ENCODE results near the gene SLC25A34.
A peak's percentile ranks its signal among the peaks of the same experiment; 100 is the strongest.

Gene SLC25A34

DNA sequence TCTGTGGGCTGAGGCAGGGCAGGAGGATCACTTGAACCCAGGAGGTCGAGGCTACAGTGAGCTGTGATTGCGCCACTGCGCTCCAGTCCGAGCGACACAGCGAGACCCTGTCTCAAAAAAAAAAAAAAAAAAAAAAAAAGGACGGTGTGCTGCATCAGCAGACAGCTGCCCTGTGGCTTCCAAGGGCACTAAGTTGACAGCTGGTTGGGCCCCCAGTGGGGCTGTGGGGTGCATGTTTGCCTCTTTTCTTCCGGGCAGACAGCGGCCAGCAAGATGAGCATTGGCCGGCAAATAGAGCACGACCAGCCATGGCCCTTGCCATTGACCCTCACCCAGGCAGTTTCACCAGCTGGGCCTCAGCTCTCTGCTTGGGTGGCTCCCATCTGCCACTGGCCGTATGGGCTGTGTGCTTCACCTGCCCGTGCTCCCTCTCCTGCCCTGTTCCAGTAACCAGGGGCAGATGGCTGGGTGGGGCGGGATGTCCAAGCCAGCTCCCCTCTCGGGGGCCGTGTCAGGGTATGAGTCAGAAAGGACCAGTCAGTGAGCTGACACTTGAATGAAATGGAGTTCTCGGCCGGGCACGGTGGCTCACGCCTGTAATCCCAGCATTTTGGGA is 12.3 kb upstream of the SLC25A34 start:
- Mint-ChIP-seq H3K9me3 (no peaks in the 10 kb centered on the region), H3K4me3 (no peak overlapping the region), H3K4me1 (no peaks in the 10 kb centered on the region), H3K27ac (no peak overlapping the region), H3K27me3 (no peaks in the 10 kb centered on the region), H3K36me3 (ENCODE audit: low read depth) (peaks cover 11% of the 10 kb centered on the region)
- no peak for DNase-seq
- no peak for ATAC-seq

DNA sequence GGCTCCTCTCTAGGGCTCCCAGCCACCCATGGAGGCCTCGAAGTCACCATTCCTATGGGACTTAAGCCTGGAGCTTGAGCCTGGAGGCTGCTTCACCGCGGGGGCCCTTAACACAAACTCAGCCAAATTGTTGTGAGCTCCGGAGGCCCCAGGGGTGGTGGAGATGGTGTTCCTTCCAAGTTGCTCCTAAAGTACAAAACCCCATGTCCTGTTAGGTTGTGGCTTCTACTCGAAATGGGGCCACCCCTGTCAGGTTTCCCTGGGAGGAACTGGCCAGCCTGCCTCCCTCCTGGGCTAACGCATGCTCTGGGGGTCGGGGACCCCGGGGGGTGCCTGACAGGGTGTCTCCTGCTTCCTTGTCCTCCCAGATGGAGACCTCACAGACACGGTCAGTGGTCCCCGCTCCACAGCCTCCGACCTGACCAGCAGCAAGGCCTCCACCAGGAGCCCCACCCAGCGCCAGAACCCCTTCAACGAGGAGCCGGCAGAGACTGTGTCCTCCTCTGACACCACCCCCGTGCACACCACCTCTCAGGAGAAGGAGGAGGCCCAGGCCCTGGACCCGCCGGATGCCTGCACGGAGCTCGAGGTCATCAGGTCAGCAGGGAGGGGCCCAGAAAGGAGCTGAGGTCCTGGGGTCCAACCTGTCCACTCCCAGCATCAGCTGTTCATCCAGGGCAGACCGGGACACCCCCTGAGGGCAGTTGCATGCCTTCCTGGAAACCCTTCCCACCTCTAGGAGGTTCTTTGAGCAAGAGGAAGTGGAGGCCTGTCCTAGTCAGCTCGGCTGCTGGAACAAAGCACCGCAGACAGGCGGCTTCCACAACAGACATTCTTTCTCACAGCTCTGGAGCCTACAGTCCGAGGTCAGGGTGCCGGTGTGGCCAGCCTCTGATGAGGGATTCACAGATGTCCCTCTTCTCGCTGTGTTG is 10.8 kb upstream of the SLC25A34 start:
- ATAC-seq (no peak), DNase-seq (no peak)
- Mint-ChIP-seq H3K4me1 (no peaks in the 10 kb centered on the region), H3K27ac (no peak overlapping the region), H3K9me3 (no peaks in the 10 kb centered on the region), H3K27me3 (no peaks in the 10 kb centered on the region), H3K36me3 (ENCODE audit: low read depth) (peaks cover 7% of the 10 kb centered on the region), H3K4me3 (no peak overlapping the region)

DNA sequence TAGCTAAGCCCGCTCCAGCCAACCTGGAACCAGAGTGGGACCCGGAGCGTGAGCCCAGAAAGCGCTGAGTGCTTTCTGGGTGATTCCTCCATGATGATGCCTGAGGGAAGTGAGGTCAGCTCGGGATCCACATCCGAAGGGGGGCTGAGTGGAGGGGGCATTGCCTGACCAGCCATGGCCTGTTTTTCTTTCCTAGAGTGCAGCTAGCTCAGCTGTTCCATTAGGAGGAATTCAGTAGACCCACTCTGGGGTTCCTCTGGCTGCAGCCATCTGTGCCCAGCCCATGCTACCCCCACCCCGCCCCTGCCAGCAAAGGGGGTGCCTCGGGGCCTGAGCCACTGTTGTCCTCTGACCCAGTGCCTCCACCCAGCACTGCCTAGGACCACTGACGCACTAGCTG is 9.6 kb upstream of the SLC25A34 start:
- no peaks in the 10 kb centered on the region for H3K9me3 Mint-ChIP-seq
- H3K27ac Mint-ChIP-seq = no peak overlapping the region
- H3K36me3 Mint-ChIP-seq (ENCODE audit: low read depth) = peaks cover 3% of the 10 kb centered on the region
- no peaks in the 10 kb centered on the region for H3K27me3 Mint-ChIP-seq
- DNase-seq (no peak), ATAC-seq (no peak)
- no peak overlapping the region for H3K4me3 Mint-ChIP-seq
- H3K4me1 Mint-ChIP-seq = no peaks in the 10 kb centered on the region

DNA sequence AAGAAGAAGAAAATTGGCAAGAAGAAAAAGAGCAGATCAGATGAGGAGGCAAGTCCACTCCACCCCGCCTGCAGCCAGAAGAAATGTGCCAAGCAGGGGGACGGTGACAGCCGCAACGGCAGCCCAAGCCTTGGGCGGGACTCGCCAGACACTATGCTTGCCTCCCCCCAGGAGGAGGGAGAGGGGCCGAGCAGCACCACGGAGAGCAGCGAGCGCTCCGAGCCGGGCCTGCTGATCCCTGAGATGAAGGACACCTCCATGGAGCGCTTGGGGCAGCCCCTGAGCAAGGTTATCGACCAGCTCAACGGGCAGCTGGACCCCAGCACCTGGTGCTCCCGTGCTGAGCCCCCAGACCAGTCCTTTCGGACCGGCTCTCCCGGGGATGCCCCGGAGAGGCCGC is 9.0 kb upstream of the SLC25A34 start:
- no peak for DNase-seq
- Mint-ChIP-seq H3K9me3 (no peaks in the 10 kb centered on the region), H3K4me3 (no peak overlapping the region), H3K27ac (peak overlapping the region; percentile 47), H3K36me3 (ENCODE audit: low read depth) (peaks cover 3% of the 10 kb centered on the region), H3K4me1 (no peaks in the 10 kb centered on the region), H3K27me3 (no peaks in the 10 kb centered on the region)
- no peak for ATAC-seq

DNA sequence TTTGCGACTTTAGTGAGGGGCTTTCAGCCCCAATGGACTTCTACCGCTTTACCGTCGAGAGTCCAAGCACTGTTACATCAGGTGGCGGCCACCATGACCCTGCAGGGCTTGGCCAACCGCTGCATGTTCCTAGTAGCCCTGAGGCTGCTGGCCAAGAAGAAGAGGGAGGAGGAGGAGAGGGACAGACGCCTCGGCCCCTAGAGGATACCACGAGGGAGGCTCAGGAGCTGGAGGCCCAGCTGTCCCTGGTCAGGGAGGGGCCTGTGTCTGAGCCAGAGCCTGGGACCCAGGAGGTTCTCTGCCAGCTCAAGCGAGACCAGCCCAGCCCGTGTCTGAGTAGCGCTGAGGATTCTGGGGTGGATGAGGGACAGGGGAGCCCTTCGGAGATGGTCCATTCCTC is 8.6 kb upstream of the SLC25A34 start:
- H3K4me1 Mint-ChIP-seq = no peaks in the 10 kb centered on the region
- ATAC-seq (no peak), DNase-seq (no peak)
- H3K27ac Mint-ChIP-seq = peak overlapping the region; percentile 47
- peaks cover 3% of the 10 kb centered on the region for H3K36me3 Mint-ChIP-seq (ENCODE audit: low read depth)
- H3K27me3 Mint-ChIP-seq = no peaks in the 10 kb centered on the region
- no peaks in the 10 kb centered on the region for H3K9me3 Mint-ChIP-seq
- no peak overlapping the region for H3K4me3 Mint-ChIP-seq

DNA sequence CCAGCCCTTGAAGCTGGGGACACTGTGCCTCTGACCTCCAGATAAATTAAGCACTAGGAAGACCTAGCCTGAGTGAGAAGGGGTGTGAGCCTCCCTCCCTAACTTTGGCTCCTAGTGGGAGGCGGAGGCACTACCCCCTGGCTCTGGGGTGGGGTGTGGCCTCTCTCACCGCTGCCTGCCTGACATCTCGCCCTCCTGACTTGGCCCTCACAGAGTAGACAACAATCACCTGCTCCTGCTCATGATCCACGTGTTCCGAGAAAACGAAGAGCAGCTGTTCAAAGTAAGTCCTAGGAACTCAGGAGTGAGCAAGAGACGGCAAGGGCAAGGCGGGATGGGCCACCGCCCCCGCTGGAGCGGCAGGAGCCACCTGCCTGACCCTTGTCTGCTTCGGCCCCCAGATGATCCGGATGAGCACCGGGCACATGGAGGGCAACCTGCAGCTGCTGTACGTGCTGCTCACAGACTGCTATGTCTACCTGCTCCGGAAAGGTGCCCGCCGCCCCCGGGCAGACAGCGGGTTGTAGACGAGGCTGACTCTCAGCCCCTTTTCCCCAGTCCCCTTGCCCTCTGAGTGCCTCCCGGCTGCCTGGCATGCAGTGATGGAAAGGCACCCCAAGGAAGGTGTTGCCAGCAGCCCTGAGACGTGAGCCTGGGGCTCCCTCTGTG is 8.1 kb upstream of the SLC25A34 start:
- no peak for ATAC-seq
- Mint-ChIP-seq H3K4me3 (no peak overlapping the region), H3K9me3 (no peaks in the 10 kb centered on the region), H3K27ac (no peak overlapping the region), H3K27me3 (no peaks in the 10 kb centered on the region), H3K36me3 (ENCODE audit: low read depth) (peaks cover 1% of the 10 kb centered on the region), H3K4me1 (no peaks in the 10 kb centered on the region)
- DNase-seq = no peak

DNA sequence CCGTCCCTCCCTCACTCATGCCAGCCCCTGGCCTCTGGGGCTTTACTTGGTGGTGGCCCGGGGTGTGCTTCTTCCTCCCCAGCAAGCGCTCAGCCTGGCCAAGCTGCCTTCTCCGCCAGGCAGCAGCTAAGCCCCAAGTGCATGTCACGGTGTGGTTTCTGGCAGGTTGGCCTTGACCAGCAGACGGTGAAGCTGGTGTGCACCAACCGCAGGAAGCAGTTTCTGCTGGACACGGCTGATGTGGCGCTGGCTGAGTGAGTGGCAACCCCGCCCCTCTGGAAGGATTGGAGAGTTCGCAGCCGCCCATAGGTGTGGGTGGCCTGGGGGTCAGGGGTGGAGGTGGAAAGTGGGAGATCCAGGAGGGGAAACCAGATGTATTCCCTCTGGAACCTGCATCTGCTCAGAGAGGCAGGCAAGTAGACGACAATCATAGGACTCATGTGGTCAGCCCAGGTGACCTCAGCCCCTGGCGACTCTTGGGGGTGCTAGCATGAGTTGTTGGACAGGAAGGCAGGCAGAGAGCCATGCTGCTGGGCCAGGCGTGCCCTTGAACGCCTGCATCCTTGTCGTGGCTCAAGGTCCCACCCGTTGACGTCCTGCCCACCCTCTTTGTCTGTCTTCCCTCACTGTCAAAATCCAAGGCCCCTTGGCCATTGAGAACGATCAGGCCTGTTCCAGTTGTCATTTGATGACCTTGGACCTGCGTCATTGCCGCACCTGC is 7.0 kb upstream of the SLC25A34 start:
- Mint-ChIP-seq H3K27me3 (no peaks in the 10 kb centered on the region), H3K9me3 (no peaks in the 10 kb centered on the region), H3K27ac (no peak overlapping the region), H3K36me3 (ENCODE audit: low read depth) (peaks cover 3% of the 10 kb centered on the region), H3K4me3 (no peak overlapping the region), H3K4me1 (no peaks in the 10 kb centered on the region)
- ATAC-seq = no peak
- DNase-seq = no peak

DNA sequence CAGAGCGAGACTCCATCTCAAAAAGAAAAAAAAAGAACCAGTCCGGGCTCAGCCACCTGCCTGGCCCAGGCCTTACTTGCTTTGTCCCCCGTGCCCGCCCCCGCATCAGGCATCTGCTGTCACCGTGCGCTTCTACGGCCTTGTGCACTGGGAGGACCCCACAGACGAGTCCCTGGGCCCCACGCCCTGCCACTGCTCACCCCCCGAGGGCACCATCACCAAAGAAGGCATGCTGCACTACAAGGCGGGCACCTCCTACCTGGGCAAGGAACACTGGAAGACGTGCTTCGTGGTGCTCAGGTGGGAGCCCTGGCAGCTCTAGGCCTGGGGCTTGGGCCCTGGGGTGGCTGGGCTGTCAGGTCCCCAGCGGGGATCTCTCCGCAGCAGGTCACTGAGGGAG is 5.6 kb upstream of the SLC25A34 start:
- Mint-ChIP-seq H3K9me3 (no peaks in the 10 kb centered on the region), H3K4me3 (no peak overlapping the region), H3K27me3 (no peaks in the 10 kb centered on the region), H3K27ac (no peak overlapping the region), H3K4me1 (no peaks in the 10 kb centered on the region), H3K36me3 (ENCODE audit: low read depth) (peaks cover 3% of the 10 kb centered on the region)
- DNase-seq = no peak
- ATAC-seq = no peak

DNA sequence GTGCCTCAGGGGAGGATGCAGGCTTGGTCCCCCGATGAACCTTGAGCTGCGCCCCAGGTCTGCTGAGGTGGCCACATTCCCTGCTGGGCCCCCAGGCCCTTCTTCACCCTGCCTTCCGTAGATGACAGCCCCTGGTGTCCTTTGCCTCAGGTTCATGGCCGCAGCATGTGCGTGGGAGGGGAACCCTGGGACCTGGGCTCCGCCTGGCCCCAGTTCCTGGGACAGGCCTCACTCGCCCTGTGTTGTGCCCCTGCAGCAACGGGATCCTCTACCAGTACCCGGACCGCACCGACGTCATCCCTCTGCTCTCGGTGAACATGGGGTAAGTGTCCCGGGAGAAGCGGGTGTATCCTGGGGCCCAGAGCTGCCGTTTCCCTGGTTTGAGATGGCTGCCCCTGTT is 5.1 kb upstream of the SLC25A34 start:
- no peak overlapping the region for H3K27ac Mint-ChIP-seq
- no peak overlapping the region for H3K4me3 Mint-ChIP-seq
- H3K9me3 Mint-ChIP-seq = no peaks in the 10 kb centered on the region
- H3K4me1 Mint-ChIP-seq = no peaks in the 10 kb centered on the region
- no peak for ATAC-seq
- DNase-seq = no peak
- H3K36me3 Mint-ChIP-seq (ENCODE audit: low read depth) = peaks cover 3% of the 10 kb centered on the region
- H3K27me3 Mint-ChIP-seq = no peaks in the 10 kb centered on the region

DNA sequence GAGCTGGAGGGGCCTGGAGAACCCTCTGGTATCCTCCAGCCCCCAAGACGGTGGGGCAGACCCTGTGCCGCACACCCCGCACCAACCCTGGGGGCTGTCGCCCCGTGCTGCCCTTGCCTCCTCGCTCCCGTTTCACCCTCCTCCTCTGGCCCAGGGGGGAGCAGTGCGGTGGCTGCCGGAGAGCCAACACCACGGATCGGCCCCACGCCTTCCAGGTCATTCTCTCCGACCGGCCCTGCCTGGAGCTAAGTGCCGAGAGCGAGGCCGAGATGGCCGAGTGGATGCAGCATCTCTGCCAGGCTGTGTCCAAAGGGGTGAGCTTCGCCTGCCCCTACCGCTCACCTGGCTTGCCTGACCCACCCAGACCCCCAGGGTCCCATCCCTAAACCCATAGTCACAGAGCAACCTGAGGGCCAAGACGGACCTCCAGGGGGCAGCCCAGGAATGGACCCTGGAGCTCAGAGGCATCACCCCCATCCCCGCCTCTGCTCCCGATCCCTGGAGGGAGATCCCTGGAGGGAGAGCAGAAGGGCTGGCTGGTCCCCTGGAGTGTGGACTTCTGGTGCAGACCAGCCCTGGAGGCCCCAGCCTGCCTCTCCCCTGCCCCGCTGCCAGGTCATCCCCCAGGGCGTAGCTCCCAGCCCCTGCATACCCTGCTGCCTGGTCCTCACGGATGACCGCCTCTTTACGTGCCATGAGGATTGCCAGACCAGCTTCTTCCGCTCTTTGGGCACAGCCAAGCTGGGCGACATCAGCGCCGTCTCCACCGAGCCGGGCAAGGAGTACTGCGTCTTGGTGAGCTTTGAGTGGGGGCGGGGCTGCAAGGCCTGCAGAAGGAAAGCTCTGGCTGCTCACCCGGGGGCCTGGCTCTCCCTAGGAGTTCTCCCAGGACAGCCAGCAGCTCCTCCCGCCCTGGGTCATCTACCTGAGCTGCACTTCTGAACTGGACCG is 4.0 kb upstream of the SLC25A34 start:
- Mint-ChIP-seq H3K4me3 (no peak overlapping the region), H3K4me1 (no peaks in the 10 kb centered on the region), H3K27me3 (no peaks in the 10 kb centered on the region), H3K9me3 (no peaks in the 10 kb centered on the region), H3K27ac (no peak overlapping the region), H3K36me3 (ENCODE audit: low read depth) (peaks cover 2% of the 10 kb centered on the region)
- DNase-seq (no peak), ATAC-seq (no peak)

DNA sequence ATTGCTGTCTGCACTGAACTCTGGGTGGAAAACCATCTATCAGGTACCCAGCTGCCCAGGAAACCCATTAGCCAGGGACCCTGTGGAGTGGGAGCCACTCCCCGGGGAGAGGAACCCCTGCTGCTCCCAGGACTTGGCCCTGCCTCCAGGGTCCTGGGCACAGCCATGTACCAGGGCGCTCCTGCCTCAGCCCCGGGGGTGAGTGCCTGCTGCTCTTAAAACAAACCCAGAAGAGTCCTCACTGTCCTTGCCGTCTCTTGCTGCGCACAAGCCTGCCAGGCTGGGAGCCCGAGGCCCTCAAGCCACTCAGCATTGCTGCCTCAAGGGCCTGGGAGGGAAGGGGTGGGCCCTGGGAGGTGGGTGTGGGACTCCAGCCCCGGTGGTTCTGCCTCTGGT is 3.4 kb upstream of the SLC25A34 start:
- H3K9me3 Mint-ChIP-seq = no peaks in the 10 kb centered on the region
- H3K27ac Mint-ChIP-seq = no peak overlapping the region
- no peaks in the 10 kb centered on the region for H3K4me1 Mint-ChIP-seq
- peaks cover 2% of the 10 kb centered on the region for H3K36me3 Mint-ChIP-seq (ENCODE audit: low read depth)
- no peak for ATAC-seq
- DNase-seq = no peak
- H3K4me3 Mint-ChIP-seq = no peak overlapping the region
- H3K27me3 Mint-ChIP-seq = no peaks in the 10 kb centered on the region

DNA sequence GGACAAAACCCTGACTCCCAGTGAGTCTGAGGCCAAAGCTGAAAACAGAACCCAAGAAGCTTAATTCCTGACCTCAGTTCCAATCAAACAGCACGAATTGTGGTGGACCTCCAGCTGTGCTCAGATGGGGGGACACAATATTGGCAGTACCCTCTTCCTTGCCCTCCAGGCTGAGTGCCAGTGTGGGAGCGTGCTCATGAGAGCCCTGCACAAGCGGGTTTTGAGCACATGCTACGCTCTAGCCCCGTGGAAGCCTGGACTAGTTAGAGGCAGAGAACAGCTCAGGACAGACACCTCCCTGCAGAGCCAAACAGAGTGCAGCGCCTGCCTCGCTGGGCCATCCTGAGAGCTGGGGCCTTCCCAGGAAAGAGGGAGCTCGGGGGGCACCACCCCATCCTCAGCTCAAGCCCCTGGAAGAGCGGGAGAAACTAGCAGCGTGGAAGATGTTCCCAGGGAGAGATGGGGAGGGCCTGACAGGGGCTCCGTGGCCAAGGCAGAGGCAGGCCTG is 2.8 kb upstream of the SLC25A34 start:
- no peaks in the 10 kb centered on the region for H3K27me3 Mint-ChIP-seq
- peaks cover 2% of the 10 kb centered on the region for H3K36me3 Mint-ChIP-seq (ENCODE audit: low read depth)
- ATAC-seq (no peak), DNase-seq (no peak)
- H3K4me1 Mint-ChIP-seq = no peaks in the 10 kb centered on the region
- H3K9me3 Mint-ChIP-seq = no peaks in the 10 kb centered on the region
- no peak overlapping the region for H3K27ac Mint-ChIP-seq
- no peak overlapping the region for H3K4me3 Mint-ChIP-seq

DNA sequence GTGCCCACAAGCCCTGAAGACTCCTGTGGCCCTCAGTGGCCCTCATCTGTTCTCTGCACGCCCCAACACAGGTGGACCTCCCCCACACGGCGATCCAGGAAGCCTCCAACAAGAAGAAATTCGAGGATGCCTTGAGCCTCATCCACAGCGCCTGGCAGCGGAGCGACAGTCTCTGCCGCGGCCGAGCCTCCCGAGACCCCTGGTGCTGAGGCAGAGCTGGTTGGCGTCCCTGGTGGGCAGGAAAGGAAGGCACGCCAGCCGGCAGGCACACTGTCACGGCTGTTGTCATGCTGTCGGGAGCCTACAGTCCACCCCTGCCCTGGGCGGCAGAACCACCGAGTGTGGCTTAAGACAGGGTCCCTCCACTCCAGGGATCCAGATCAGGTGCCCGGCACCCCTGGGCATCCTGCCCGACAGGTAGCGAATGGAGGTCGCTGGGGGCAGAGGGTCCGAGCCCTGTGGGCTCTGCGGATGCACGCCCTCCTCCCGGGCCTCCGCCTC is 2.3 kb upstream of the SLC25A34 start:
- Mint-ChIP-seq H3K36me3 (ENCODE audit: low read depth) (peaks cover 2% of the 10 kb centered on the region), H3K4me3 (no peak overlapping the region), H3K27me3 (no peaks in the 10 kb centered on the region), H3K27ac (no peak overlapping the region), H3K9me3 (no peaks in the 10 kb centered on the region), H3K4me1 (no peaks in the 10 kb centered on the region)
- DNase-seq (no peak), ATAC-seq (no peak)

Data from activated naive CD8-positive, alpha-beta T cell treated with anti-CD3 and anti-CD28 coated beads, Interleukin-2, amount 50 U/mL, for 24 hours (primary cell).